Gastrocnemius medialis (tissue), 4 donors: ENCODE data around the gene ENPP3. TPM values are rescaled to one million over a fixed set of nuclear protein-coding genes. Genes with fewer than 3 reads are reported as not detected.

Experiments used
- ATAC-seq, 2 donors: fragments of 150-250 bp; one replicate each; pipeline ENCODE4 v1.9.1; 2016
- DNase-seq, 2 donors: peaks; one replicate each; pipeline ENCODE4 v3.0.0-alpha.2; 2019
- H3K27ac ChIP-seq, 4 donors: fragments of 200-600 bp; sonication (generic); 1 replicate in 1 of 4; 2 replicates in 3 of 4; pipeline ENCODE4 v1.5.1; 2016 to 2018; ENCODE audit warnings: mild to moderate bottlenecking in 2 of 4, moderate library complexity in 1 of 4
- H3K27me3 ChIP-seq, 3 donors: fragments of 200-600 bp; sonication (generic) in 2 of 3; 1 replicate in 1 of 3; 2 replicates in 2 of 3; pipeline versions ENCODE4 v1.5.1 to v1.6.0; 2016 to 2019; ENCODE audit warnings: mild to moderate bottlenecking in 1 of 3, moderate library complexity in 1 of 3
- H3K36me3 ChIP-seq, 2 donors: fragments of 200-600 bp; sonication (generic) in 1 of 2; one replicate each; pipeline ENCODE4 v1.5.1; 2017 to 2018
- H3K4me1 ChIP-seq, 2 donors: fragments of 200-600 bp; sonication (generic) in 1 of 2; one replicate each; pipeline ENCODE4 v1.5.1; 2016 to 2017; ENCODE audit warnings: mild to moderate bottlenecking in 2 of 2
- H3K4me3 ChIP-seq, 4 donors: fragments of 200-600 bp; sonication (generic) in 3 of 4; 1 replicate in 1 of 4; 2 replicates in 3 of 4; pipeline ENCODE4 v1.5.1; 2016 to 2019; ENCODE audit warnings: mild to moderate bottlenecking in 2 of 4
- H3K9me3 ChIP-seq, 3 donors: fragments of 200-600 bp; sonication (generic) in 2 of 3; 1 replicate in 1 of 3; 2 replicates in 2 of 3; pipeline ENCODE4 v1.5.1; 2016 to 2019
- POLR2A ChIP-seq, 2 donors: fragments of 450-650 bp; IDR thresholded peaks; one replicate each; pipeline ENCODE4 v1.6.1; 2017; ENCODE audit warnings: antibody characterized with exemption in 2 of 2, mild to moderate bottlenecking in 2 of 2, moderate library complexity in 2 of 2
- in situ Hi-C, 4 donors: fragments of 200-750 bp; cut with MboI; loops; one replicate each; pipeline versions ENCODE4 v1.15.0 to v1.8.0; 2017; ENCODE audit warnings: low sequenced_read_pairs in 4 of 4
- intact Hi-C: fragments of 100-400 bp; cut with DNase I; formaldehyde crosslinking; loops from one replicate; pipeline ENCODE4 v1.15.1; 2023; ENCODE audit warnings: low total_unique reads
- microRNA-seq, 2 donors: library from miRNA; unstranded; fragments of <30 nt; microRNA quantifications; one replicate each; pipeline ENCODE4, GENCODE V29; 2016; ENCODE audit warnings: borderline replicate concordance in 2 of 2
- total RNA-seq, 4 donors: library from RNA; depleted of rRNA; stranded (reverse); fragments of >200 nt; gene quantifications; one replicate each; pipeline versions ENCODE4 v1.1.0 to v1.2.3, GENCODE V29; 2016
- TF ChIP-seq, protein P1 (sequence below), 5 experiments: fragments of 450-650 bp in 3 of 5; fragments of 200-600 bp in 2 of 5; sonication (generic) in 2 of 5; IDR thresholded peaks in 4 of 5; conservative IDR thresholded peaks in 1 of 5; 1 replicate in 4 of 5; 2 replicates in 1 of 5; pipeline ENCODE4 v1.5.1; 2016 to 2019; ENCODE audit warnings: antibody characterized with exemption in 5 of 5, mild to moderate bottlenecking in 3 of 5, moderate library complexity in 3 of 5

ENPP3 gene
- total RNA-seq, 4 donors from 2014 or later, result 0.07 TPM; not detected in 3

DNA sequence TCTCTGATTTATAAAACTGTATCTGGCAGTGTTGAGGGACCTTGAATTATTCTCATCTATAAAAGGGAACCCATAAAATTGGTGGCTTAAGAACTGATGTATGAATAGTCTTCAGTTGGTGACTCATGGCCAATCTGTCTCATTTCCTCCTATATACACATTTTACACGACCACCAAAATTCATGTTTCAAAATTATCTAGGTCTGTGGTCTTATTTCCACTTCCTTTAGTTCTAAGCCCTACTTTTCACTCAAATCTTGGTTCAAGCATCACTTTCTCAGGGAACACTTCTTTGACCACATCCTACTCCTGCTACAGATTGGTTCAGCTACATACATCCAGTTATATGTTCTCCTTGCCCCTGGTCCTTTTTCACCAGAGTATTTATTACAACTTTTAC is 152.1 kb downstream of the ENPP3 start:
- Histone ChIP-seq H3K4me3 (no peak overlapping the region), H3K9me3 (no peaks in the 10 kb centered on the region), H3K27ac (no peak overlapping the region), H3K4me1 (no peaks in the 10 kb centered on the region), H3K27me3 (no peaks in the 10 kb centered on the region), H3K36me3 (no peaks in the 10 kb centered on the region)
- no peak for TF ChIP-seq POLR2A (IDR thresholded peaks at IDR 0.05)
- TF ChIP-seq, protein P1, sequence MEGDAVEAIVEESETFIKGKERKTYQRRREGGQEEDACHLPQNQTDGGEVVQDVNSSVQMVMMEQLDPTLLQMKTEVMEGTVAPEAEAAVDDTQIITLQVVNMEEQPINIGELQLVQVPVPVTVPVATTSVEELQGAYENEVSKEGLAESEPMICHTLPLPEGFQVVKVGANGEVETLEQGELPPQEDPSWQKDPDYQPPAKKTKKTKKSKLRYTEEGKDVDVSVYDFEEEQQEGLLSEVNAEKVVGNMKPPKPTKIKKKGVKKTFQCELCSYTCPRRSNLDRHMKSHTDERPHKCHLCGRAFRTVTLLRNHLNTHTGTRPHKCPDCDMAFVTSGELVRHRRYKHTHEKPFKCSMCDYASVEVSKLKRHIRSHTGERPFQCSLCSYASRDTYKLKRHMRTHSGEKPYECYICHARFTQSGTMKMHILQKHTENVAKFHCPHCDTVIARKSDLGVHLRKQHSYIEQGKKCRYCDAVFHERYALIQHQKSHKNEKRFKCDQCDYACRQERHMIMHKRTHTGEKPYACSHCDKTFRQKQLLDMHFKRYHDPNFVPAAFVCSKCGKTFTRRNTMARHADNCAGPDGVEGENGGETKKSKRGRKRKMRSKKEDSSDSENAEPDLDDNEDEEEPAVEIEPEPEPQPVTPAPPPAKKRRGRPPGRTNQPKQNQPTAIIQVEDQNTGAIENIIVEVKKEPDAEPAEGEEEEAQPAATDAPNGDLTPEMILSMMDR (IDR thresholded peaks at IDR 0.05 in 4 of 5, conservative IDR thresholded peaks at IDR 0.05 in 1 of 5), result no peak
- DNase-seq (no peak), ATAC-seq (no peak)
- intact Hi-C loops (no loop called here), in situ Hi-C loops (no loop called here)

DNA sequence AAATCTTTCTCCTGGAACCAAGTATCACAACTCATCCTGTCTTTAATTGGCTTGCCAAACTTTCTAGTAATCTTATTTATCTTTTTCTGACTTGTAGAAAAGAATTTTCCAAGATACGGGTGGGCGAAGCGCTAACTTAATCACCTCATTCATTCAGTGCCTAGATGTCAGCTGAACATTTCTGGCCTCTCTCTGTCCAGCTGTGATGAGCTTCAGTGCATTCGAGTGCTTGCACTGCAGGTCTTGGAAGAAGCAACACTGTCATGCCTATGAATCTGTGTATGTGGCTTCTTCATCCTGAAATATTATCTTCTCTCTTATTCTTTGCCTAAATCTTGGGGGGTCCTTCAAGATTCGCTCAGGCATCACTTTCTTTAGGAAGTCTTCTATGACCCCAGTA is 154.4 kb downstream of the ENPP3 start:
- no peak for TF ChIP-seq POLR2A (IDR thresholded peaks at IDR 0.05)
- TF ChIP-seq, protein P1 (IDR thresholded peaks at IDR 0.05 in 4 of 5, conservative IDR thresholded peaks at IDR 0.05 in 1 of 5), result no peak
- no peaks in the 10 kb centered on the region for H3K27me3 ChIP-seq
- H3K4me1 ChIP-seq, result no peaks in the 10 kb centered on the region
- DNase-seq (no peak), ATAC-seq (no peak)
- H3K27ac ChIP-seq, result no peak overlapping the region
- H3K36me3 ChIP-seq, result no peaks in the 10 kb centered on the region
- in situ Hi-C loops (no loop called here), intact Hi-C loops (no loop called here)
- no peak overlapping the region for H3K4me3 ChIP-seq
- H3K9me3 ChIP-seq, result no peaks in the 10 kb centered on the region

DNA sequence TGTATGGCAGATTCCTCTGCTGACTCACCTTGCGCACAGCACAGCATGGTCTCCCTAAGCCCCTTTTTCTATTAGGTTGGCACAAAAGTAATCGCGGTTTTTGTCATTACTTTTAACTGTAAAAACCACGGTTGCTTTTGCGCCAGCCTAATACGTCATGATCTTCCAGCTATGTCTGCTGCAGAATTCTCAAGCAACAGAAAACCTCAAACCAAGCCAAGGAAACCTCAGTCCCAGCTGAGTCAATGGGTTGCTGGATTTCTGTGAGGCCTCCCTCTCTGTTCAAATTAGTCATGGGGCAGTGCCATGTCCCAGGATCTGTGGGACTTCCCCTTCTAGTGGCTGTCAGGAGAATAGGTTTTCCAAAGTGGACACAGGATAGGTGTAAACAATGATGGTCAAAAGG is 155.0 kb downstream of the ENPP3 start:
- no peak for DNase-seq
- Histone ChIP-seq H3K9me3 (no peaks in the 10 kb centered on the region), H3K27me3 (no peaks in the 10 kb centered on the region), H3K36me3 (no peaks in the 10 kb centered on the region), H3K27ac (no peak overlapping the region), H3K4me1 (no peaks in the 10 kb centered on the region), H3K4me3 (no peak overlapping the region)
- no peak for TF ChIP-seq POLR2A (IDR thresholded peaks at IDR 0.05)
- in situ Hi-C loops, result no loop called here
- intact Hi-C loops, result no loop called here
- no peak for ATAC-seq

DNA sequence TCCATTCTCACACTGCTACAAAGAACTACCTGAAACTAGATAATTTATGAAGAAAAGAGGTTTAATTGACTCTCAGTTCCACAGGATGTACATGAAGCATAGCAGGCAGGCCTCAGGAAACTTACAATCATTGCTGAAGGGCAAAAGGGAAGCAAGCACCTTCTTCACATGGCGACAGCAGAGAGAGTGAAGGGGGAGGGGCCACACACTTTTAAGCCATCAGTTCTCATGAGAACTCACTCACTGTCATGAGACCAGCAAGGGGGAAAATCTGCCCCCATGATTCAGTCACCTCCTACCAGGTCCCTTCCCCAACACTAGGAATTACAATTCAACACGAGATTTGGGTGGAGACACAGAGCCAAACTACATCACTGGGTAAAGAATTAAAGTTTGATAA is 158.3 kb downstream of the ENPP3 start:
- Histone ChIP-seq H3K27ac (no peak overlapping the region), H3K9me3 (no peaks in the 10 kb centered on the region), H3K27me3 (no peaks in the 10 kb centered on the region), H3K36me3 (no peaks in the 10 kb centered on the region), H3K4me1 (no peaks in the 10 kb centered on the region), H3K4me3 (no peak overlapping the region)
- intact Hi-C loops, result no loop called here
- DNase-seq (no peak), ATAC-seq (no peak)
- TF ChIP-seq, protein P1 (IDR thresholded peaks at IDR 0.05 in 4 of 5, conservative IDR thresholded peaks at IDR 0.05 in 1 of 5), result no peak
- TF ChIP-seq POLR2A (IDR thresholded peaks at IDR 0.05), result no peak
- in situ Hi-C loops, result no loop called here

Small RNA genes within 50 kb of the gene (microRNA-seq; reads per million reads assigned to microRNA genes)
- 0 reads per million in 2 donors for gene MIR548H5

Other genes starting within 250 kb of the ENPP3 start
- 1 to 10 TPM in 2 of 4 donors, not detected in 2; 1.9 to 2.3 TPM for gene ARG1, start 64.1 kb upstream of the ENPP3 start, total RNA-seq
- gene MED23, start 9.1 kb upstream of the ENPP3 start, total RNA-seq, result 10 to 100 TPM in 3 of 4 donors, 1 to 10 TPM in 1; 7.5 to 16.0 (median 12.5) TPM
- gene OR2A4, start 64.1 kb downstream of the ENPP3 start, total RNA-seq, result under 1 TPM in 1 of 4 donors, not detected in 3; 0.16 TPM
- not detected for gene CTAGE9, start 73.7 kb downstream of the ENPP3 start, total RNA-seq
- gene ENPP1, start 170.7 kb downstream of the ENPP3 start, total RNA-seq, result 1 to 10 TPM; 3.1 to 5.0 (median 4.0) TPM